Glomerular endothelial cell (primary cell): Measurements from ENCODE around the gene EN2. TPM values are rescaled to one million over a fixed set of nuclear protein-coding genes. Genes with fewer than 3 reads are reported as not detected.

Source experiments
- DNase-seq: peaks from one replicate; pipeline ENCODE4 v3.0.0-alpha.2; 2011; ENCODE audit warnings: low read depth, low spot score; ENCODE audit errors: extremely low read depth
- total RNA-seq: library from RNA; depleted of rRNA; stranded (reverse); fragments of >200 nt; gene quantifications from 2 replicates; pipeline ENCODE4 v1.2.3, GENCODE V29; 2015

EN2 gene
- total RNA-seq, 1 donor from 2014 or later, result not detected

DNA sequence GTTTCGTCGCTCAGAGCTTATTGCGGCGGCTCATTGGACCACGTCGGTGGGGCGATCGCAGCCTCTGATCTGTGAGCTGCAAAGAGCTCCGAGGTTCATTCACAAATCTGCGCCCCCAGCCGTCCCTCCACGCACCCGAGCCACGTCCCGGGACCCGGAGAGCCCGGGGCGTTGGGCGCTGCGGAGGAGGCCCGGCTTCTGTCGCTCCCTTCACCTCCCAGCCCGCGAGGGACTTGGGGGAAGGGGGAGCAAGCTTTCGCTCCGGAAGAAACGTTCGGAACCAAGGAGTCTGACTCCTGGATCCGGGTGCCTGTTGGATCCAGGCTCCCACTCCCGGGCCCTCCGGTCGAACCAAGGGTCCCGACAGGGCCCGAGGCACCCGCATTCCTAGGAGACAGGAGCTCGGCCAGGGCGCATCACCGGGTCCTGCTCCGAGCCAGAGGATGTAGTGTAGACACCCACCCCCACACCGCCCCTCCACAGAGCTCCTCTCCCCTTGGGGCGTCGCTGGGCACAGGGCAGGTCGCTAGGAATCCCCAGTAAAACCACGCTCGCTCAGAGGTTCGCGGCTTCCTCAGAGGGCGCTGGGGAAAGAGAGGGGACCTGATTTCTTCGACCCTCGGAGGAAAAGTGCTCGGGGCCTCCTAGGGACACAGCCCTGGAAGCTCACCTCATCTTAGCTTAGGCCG, 7.9 kb upstream of the EN2 start:
- DNase-seq, result no peak

DNA sequence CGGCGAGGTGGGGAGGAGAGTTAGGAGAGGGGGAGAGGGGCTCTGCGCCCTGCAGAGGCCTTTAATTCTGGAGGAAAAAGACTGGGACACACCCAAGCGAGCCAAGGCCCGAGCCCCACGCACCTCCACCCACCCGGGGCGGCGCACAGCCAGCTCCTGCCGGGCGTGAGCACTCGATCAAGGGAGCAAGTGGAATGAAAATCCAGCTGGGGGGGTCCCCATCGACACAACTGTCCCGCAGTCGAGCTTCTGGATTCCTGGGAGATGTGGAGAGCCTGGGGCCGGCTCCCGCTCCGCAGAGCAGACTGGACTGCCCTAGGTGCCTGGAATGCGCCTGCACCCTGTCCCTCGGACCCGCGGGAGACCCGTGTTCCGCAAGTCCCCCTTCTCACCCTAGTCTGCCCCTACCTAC, 7.4 kb upstream of the EN2 start:
- DNase-seq, result no peak

DNA sequence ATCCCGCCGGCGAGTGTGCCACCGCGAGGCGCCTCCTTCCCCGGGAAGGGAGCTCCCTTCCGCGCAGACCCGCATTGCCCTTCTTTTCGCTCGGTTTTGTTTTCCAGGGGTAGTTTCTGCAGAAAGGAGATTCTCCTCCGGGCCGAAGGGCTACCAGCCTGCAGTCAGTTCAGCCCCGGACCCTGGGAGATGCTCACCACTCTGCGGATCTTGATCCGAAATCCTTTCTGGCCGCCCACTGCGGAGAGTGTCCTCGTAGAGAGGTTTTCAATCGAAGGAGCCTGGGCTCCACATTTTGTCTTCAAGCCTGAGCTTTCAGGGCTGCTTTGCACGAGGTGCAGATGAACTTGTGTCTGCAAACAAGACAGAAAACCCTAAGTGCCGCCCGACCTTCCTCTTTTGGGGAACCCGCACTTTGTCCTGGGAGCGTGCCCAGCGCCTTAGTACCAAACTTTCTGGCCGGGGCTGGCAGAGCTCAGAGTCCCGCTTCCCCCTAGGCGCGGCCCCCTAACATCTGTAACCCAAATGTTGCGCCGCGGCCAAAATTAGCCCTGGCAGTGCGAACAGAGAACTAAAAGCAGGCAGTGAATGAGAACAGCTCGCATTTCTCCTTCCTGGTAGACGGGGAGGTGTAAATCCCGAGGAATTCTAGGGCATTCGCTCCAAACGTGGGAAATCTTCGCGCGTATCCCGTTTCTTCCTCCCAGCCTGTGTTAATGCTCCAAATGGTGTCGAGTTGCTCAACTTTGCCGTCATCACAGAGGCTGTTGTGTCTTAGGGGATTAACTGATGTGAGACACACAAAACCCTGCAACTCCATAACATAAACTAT, 6.7 kb upstream of the EN2 start:
- no peak for DNase-seq

DNA sequence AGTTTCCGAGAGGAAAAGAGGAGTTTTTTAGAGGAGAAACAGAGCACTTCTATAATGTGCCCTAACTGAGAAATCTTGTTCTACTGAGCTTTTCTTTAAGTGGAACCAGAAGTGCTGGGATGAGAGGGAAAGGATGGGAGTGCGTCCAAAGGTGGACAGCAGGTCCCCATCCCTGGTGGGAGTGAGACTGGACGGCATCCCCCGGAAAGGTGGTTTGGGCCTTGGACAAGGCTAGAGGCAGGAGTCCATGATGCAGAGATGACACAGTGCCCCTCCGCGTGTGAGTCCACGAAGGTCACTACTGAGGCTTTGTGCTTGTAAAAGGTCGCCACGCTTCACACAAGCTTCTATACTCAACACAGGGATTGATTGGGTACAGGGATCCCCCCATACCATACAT, 6.1 kb upstream of the EN2 start:
- no peak for DNase-seq

DNA sequence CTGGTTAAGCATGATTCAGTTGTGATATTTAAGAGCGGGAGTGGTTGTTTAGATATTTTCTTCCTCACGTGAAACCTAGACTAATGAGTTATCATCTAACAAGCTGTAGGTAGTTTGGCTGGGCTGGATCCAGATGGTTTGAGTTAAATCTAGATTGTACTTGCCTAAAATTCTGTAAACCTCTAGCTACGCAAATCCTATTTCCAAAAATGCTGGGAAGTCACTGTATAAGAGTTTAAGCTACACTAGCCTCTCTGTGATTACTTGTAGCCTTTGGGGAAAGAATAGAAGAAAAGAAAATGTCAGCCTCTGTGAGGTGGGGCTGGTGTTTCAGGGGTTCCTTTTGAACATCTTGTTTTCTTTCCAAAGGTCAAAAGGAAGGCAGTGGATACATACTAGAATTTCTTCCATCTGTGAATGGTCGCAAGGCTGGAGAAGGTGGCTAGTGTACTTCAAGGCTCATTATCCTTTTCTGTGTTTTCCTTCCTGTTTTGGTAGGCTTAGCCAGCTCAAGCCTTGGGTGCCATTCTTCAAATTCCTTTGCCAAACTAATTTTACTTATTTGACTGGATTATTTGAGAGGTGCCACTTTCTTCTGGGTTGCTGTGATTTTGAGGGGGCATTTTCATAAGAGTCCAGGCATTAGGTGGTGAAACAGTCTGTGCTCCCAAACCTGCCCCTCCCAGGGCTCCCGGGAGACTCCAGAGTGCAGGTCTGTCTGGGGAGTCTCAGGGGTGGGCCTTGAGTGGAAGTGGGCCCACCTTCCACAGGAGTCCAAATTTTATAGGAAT, 5.2 kb upstream of the EN2 start:
- DNase-seq, result no peak

DNA sequence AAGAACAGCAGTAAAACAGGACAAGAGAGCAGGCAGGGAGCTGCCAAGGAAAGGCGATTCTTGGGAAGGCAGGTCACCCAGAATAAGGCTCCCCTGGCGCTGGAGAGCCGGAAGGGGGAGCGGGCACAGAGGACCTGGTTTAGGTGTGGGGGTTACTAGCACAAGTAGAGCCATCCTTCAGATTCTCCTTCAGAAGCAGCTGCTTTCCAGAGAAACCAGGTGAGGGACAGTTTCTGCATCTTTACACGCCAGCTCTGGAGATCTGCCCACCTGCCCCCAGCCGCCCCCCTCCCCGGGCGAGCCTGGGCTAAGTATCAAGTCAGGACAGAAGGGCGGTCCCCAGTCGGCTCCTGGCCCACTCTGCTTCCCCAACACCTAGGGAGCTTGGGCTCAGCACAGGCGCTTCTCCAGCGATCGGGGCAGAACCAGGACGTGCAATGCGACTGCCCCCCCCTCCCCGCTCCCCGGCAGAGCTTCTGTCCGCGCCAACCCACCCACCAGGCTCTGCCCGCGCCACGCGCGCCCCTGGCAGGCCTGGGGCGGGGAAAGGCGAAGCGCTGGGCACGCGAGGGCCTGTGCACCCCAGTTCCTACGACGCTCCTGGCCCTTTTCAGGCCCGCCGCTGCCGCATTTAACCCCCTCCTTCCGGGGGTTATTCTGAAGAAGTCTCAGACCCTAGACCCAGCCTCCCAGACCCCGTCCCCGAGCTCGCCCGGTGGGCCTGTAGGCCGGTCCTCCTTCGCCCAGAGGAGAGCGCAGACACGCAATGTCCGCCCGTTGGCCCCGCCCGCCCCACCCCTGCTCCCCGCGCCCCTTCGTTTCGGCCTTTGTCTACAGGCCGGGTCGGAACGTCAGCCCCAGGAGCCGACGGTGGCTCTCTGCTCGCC, 4.4 kb upstream of the EN2 start:
- no peak for DNase-seq

DNA sequence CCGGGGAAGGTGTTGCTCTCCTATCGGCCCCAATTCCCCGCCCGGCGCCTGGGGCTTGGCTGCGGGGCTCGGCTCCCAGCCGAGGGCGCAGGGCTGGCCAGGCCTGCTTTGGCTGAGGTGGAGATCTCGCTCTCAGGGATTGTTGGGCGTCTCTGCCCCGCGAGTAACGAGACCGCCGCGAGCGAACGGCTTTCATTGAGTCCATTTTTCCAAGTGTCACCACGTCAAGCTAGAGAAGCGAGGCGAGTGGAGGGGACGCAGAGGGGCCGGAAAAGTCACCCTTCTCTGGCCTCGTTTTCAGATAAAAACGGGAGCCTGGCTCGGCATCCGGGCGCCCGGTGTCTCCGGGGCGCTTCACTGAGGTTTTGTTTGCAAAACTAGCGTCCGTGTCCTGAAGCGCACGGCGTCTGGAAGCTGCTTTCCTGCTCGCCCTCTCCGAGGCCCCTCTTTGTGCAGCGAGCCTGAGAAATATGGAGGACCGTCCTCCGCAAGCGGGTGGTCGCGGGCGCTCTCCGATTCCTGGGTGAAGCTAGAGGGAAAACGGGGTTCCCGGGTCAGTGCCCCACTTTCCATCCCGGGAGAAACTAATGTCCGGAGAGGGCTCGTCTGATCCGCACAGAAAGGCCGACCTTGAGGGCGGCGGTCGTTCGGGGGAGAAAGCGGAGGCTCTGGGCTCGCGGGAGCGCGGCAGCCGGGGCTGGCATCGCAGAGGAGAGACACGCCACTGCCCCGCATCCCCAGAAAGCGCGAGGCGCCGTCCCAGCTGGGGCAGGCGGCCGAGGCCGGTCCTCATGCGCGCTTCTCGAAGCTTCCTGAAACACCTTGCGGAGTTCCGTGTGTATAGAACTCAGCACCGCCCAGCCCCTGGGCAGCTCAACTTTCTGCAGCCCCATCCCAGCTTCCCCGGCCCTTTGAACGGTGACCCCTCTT, 3.5 kb upstream of the EN2 start:
- DNase-seq, result no peak

DNA sequence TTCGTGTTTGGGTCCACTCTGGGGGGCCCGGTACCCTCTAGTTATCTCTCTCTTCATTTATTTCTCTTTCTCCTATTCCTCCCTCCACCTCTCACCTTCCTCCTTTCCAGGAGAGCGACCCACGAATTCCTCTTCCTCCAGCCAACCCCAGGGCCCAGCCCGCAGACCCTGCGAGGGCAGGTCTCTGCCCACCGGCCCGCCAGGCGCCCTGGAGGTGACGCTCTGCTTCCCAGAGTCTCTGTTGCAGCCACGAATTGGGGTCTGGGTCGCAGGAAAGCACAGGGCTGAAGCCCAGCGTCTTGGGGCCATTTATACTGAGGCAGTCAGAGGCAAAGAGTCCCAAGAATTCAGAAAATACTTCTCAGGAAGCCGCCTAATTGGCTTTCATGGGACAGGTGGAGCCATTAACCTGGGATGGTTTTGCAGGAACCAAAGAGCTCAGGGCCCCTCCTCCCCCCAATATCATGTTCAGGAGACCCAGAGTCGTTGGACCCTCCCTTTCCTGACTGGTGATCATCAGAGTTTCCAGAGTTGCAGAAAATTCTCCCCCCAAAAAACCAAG, 2.7 kb upstream of the EN2 start:
- no peak for DNase-seq

DNA sequence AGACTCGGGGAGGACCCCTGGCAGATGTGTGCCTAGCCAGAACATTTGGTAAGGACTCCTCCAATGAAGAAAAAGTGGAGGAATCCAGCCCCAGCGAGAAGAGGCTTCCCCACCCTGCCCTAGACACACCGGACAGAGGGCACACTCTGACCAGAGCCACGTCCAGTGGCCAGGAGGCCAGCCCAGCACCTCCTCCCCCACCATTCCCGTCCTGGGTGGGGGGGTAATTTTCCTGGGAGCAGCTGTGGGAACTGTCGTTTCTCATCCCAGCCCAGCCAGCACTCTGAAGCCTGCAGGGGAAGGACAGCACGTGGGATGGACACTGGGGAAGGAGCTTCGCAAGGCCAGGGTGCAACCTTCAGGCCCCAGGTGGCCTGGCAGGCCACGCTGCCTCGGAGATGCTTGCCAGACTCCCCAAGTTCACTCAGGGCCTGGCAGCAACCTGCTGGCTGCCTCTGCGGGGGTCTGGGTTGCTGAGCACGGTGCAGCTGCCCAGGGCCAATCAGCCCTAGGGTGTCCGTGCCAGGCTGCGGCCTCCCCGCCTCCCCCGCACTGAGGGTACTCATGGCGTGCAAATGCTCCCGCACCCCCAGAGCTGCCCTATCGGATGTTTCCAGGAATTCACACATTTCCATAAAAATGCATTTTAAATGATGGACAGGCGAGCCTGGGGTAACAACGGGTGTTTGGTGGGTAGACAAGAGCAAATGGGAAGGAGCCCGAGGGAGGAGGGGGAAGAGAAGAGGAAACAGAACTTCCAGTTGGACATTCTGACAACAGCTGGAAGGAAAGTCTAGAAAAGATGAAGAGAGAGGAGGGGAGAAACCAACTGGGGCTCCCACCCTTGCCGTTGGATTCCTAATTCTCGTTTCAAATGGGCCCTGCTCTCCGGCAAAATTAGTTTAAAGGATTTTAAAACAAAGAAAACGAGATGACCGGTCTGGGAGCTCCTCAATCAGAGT, 1.9 kb upstream of the EN2 start:
- DNase-seq, result no peak

DNA sequence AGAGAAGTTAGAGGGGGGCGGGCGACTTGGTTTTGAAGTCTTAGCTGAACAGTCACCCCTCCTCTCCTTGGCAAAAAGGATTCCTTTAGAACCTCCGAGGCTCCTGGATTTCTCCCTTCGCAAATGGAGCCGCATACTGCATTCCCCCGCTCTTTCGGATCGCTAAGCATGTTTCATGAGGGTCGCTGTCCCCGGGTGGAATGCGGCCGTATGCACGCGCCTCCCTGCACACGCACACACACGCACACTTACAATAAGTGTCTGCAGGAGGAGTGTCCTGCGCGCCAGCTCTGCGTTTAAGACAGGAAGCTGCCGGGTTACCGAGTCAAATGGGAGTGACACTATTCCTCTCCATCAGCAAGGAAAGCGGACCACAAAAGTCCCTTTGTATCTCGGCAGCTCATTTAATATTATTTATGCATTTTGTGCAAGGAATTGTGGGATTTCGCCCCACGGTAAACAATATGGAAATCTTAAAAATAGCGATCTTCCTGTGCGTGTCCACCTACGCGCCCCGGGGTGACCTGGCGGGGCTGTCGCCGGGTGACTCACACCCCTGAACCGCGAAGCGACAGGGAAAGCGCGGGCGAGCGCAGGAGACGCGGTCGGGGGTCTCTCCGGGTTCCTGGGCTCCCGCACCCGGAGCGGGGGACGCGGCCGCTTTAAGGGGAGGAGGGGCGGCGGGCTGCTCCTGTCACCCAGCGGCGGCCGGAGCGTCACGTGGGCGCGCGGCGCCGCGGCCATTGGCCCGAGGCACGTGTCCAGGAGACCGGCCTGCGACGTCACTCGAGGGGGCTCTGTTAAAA, 988 bp upstream of the EN2 start:
- no peak for DNase-seq

DNA sequence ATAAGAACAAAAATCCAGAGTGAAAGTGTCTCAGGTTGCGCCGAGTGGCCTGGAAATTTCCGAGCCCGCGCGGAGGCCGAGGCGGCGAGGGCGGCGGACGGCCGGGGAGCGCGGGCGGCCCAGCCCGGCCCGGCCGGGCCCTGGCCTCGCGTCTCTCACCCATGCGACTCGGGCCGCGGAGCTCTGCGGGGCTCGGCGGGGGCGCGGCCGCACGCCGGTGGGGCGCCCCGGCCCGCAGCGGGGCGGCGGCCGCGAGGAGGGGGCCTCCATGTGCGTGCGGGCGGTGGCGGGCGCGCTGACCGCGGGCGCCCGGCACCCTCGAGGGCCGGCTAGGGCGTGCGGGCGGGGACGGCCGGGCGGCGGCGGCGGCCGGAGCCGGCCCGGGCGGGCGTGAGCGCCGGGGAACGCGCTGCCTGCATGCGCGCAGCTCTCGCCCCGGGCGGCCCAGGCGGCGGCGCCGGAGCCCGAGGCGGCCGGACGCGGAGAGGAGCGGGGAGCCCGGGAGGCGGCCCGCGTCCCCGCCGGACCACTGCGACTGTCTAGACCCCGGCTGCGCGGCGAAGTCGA, 302 bp upstream of the EN2 start:
- DNase-seq, result no peak

DNA sequence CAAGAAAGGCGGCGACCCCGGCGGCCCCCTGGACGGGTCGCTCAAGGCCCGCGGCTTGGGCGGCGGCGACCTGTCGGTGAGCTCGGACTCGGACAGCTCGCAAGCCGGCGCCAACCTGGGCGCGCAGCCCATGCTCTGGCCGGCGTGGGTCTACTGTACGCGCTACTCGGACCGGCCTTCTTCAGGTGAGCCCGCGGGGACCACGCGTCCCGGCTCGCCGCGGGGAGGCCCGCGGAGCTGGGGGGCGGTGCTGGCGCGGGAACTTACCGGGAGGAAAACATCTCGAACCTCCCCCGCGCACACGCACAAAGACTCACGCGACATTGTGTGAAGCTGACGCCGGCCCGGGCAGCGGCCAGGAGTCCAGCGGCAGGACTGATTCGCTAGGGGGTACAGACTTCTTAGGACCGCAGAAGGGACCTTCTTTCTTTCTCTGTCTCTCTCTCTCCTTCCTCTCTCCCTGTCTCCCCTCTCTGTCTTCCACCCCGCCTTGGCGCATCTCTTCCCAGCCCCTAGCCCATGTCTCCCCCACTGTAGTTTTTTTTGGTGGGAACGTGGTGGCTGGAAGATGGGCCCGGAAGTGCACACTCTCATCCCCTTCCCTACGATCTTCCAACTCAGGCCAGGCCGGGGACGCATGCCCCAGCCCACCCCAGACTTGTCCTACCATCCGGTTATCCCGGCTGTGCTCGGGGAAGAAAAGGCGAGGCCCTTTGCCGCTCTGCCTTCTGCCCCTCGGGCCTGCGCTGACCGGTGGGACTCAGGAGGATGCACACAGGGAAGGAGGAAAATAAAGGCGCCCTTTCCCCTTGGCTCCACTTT, 1.2 kb downstream of the EN2 start:
- no peak for DNase-seq

DNA sequence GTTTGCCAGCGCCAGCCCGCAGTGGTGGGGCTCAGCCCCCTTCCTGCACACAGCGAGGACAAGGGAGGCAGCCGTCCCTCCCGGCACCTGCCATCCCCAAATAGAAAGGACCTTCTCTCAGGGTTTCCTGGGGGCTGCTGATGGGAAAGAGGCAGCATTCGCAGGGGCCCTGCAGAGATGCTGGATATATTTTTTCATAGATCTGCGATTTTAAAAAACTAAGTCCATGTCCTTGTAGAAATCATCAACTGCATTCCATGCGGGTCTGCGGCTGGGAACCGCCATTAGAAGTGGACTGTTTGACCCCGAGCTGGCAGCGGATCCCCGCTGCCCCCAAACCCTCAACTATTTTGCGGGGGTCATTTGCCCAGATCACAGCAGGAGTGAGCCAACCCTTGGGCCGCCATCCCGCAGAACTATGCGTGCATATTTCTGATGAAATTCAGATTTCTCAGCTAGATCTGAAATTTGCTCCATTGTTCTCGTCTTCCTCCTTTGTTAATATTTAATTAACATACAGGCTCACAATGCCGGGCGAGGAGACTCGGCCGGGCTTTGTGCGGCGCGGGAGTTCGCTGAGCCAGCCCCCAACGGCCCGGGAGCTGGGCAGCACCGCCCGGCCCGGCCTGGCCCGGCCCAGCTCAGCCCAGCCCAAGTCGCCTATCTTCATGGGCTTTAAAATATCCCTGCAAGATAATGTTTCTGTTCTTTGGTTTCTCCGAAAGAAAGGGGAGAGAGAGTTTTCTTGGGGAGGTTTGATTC, 2.0 kb downstream of the EN2 start:
- no peak for DNase-seq

DNA sequence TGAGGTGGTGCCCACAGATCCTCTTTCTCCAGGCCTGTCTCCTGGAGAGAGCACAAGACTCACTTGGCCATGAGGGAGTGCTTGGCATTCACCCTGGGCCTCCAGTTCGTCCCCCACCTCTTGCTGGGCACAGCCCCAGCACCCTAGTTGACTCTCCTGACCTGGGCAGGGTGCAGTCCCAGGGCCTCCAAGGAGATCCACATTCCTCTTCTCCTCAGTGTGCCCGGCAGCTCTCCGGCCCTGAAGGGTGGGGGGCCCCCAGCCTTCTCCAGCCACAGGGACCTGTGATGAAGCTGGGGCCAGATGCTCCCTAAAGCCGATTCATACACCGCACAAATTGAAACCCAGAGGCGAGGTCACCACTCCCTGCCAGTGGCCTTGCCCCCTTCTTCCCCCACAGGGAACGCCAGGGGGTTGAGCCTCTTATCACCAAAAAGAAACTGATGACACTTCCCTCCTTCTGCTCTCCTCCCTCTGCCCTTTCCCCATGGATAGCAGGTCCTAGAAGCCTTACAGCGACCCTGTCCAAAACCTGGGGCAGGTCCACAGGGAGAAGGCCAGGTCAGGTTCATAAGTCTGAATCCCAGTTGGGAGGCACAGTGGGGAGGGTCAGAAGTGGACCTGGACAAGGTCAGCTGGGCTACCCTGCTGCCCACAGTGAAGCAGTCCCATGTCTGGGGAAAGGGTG, 3.1 kb downstream of the EN2 start:
- DNase-seq, result no peak

DNA sequence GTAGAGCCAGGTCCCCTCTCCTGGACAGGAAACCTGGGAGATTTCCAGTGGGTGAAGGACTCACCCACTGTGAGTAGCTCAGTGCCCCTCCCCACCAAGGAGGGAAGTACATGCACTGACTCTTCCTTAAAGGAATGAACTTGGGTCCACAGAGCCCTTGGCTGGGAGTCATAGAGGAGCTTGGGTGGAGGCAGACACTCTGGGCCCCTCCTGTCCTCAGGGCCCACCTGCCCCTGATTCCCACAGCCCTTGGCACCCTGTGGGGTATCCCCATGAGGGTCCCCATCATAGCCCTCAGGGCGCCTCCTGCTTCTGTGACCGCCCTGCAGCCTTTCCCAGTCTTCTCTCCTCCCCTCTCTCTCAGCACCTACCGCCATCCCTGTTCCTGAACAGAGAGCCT, 3.7 kb downstream of the EN2 start:
- DNase-seq, result no peak
